Fibroblast of skin of left biceps (primary cell): ENCODE measurements around the gene PGLYRP4.

Source experiments
- DNase-seq, 2 experiments: peaks; one replicate each; pipeline ENCODE4 v3.0.0-alpha.2; 2013; ENCODE audit warnings: low read depth in 2 of 2

PGLYRP4 gene

DNA sequence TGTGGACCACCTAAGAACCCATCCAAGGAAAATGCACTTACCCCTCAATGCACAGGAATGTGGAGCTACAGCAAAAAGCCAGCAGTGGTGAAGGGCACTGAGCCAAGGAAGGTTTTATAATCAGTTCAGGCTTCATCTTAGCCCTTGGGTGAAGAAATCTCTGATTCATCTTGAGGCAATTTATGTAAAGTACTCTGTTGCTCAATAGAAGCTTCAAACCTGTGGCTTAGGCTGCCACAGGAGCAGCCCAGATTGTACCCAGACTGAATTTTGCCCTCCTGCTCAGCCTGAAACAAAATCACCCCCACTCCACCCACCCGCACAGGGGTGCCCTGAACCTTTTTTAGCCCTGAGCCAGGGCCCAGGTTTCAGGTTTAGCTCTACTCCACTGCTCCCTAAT, 26.9 kb upstream of the PGLYRP4 start, which contains the start of gene S100A12:
TSS of gene S100A12 (minus strand) at position 111 of the 400 bp plus-strand sequence. CDS start 1,029 bp downstream, outside the sequence.
- peak; percentile 53 to 58 for DNase-seq

DNA sequence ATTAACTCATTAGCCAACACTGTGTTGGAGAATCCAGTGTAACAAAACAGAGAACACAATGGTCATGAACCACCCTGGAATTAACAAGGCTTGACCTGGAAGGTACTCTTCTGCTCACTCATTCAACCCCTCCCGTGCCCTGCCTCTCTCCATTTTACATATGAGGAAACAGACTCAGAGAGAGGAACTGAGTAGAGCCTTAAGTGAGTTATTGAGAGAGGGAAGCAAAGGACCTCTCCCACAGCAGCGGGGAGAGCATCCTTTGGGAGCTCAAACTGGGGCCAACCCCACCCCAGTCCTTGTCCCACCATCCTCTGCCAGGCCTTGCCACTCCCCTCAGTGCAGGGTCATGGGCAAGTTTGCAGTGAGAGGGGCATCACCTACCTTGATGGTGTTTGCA, 25.4 kb upstream of the PGLYRP4 start:
- DNase-seq, result no peak

DNA sequence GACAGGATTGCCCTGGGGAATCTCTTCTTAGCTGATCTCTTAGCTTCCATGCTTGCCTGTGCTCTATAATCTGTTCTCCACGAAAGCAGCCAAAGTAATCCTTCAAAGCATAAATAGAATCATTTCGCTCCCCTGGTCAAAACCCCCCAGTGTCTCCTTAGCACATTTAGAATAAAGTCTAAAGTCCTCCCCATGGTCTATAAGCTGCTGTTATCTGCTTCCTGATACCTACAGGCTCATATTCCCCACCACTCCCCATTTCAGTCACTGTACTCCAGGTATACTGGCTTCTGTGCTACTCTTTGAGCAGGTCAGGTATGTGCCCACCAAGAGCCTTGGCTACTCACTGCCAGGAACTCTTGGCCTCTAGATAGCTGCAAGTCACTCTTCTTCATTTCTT, 23.9 kb upstream of the PGLYRP4 start:
- DNase-seq, result no peak

DNA sequence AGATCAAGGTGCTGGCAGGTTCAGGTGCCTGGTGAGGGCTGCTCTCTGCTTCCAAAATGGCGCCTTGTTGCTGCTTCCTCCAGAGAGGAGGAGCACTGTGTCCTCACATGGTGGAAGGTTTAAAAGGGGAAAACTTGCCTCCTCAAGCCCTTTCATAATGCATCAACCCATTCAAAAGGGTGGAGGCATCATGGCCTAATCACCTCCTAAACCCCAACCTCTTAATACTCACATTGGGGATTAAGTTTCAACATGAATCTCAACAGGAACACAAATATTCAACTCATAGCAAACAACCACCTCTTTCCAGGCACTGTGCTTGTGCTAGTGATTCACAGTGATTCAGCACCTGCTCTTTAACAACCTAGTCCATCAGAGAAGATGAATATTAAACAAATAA, 22.6 kb upstream of the PGLYRP4 start:
- DNase-seq, result no peak

DNA sequence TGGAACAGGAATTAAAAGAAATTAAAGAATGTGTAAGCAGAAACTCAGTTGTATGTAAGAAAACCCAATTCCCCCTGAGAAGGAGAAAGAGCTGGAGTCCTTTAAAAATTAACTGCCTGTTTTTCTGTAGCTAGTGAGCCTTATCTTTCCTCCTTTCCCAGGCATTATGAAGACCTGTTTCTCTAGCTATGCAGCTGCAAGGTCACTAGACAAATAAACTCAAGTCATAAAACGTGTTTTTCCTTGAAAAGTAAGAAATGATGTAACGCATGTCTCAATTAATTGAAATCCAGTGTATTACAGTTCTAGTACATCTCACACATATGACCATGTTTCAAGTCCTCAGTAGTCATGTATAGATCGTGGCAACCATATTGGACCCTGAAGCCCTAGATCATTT, 21.5 kb upstream of the PGLYRP4 start:
- no peak for DNase-seq

DNA sequence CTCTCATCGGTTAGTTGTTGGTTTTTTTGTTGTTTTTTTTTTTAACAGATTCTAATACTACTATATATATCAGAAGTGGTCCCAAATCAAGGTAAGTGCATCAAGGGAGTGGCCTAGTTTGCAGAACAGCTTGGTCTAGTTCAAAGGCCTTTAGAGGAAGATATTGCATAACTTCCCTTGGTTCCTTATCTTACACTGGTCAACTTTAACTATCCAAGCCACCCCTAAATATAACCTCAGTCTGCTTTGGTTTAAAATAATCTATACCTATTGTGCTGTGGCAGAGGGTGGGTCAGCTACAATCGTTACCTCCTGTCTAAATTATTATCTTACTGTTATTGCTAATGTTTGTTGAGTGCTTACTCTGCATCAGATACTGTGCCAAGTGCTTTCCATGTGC, 19.9 kb upstream of the PGLYRP4 start:
- no peak for DNase-seq

DNA sequence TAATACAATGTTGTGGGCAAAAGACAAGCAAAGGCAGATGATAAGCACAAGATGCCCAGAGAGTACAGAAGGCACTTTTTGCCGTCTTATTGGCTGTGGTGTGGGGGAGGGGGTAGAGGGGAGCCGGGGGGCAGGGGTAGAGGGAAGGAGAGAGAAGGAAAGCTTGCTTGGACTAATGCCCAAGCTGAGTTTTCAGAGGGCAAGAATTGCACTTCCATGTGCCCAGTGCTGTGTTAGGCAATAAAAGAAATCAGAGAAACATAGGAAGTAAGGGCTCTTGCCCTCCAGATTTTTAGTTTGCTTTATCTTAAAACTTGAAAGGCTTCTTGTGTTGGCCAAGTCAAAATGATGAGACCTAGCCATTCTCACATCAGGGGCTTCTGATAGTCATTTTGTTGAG, 18.4 kb upstream of the PGLYRP4 start:
- DNase-seq, result no peak

DNA sequence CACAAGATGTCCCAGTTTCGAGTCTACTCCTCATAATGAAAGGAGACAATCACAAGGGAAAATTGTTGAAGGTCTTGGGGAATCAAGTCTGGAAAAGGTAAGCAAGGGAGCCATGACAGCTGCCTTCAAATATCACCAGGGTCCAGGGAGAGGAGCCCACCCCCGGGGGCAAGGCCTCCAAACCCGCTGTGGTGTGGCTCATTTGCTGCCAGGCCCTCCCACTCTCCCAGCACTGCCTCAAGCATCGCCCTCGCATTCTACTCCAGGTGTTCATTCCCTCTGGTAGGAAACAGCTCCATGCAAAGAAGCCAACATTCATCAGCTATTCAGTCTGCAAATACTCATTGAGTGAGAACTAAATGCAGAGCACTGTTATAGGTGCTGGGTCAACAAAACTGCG, 17.6 kb upstream of the PGLYRP4 start:
- no peak for DNase-seq

DNA sequence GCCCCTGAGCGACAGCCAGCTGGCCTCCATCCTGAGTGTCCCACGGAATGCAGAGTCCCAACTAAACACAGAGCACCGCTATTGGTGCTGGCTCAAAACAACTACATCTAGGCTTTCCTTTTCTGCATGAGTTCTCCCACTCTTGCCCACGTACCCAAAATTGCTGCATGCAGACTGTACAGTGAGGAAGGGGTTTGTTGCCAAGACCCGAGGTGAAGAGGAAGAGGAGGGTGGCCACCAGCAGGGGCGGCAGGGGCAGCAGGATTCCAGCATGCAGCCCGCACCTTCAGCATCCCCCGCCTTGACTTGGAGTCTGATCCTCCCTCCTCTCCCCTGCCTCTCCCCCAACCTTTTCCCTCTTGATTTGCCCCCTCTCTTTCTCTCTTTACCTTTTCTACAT, 17.1 kb upstream of the PGLYRP4 start:
- DNase-seq, result no peak

DNA sequence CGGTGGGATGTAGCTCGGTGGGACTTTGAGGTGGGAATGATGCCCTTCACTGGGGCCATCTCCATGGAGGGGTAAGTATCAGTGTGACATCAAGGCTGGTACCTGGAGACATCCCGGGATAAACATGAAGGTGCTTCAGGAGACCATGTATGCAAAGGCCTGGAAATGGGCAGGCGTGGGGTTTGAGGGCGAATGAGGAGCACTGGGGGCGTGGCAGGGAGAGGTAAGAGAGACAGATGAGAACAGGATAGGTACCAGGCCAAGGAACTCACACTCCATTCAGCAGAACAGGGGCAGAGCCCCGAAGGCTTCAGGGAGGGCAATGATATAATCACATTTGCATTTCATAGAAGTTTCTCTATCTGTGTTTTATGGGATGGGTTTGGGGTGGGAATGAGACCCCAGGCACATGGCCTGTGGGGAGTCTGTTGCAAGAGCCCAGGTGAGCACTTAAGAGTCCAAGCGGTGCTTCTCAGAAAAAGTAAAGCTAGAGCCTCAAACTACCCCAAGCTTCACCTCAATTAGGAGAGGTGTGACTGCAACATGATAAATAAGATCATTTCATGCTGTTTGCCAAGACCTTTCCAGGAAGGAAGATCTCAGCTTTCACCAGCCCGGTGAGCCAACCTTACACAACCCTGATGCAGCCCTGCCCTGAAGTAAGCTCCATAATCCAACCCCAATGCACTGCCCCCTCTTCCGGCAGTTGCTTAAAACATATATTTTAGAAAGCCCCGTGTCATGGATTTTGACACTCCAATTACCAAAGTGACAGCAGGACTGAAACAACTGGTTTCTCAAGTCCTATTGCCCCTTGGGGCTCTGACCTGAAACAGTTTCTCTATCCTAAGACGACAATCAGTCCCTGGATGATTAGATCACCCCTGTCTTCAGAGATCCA, 16.4 kb upstream of the PGLYRP4 start:
- no peak for DNase-seq

DNA sequence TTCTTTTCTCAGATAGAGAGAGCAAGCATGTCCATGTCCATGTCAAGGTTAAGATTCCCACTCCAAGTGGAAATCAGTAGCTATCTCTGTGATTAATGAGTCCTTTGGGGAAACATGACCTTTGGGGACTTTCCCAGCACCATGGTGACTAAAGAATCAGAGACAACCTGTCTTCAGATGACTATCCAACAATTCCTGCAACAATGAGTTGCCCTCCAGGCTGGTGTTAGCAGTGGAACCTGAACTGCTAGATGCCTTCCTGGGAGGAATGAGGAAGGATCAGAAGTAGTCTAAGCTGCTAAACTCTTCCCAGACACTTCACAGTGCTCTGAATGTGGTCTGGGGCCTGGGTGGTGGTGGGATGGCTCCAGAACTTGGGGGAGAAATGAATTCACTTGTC, 15.5 kb upstream of the PGLYRP4 start:
- no peak for DNase-seq

DNA sequence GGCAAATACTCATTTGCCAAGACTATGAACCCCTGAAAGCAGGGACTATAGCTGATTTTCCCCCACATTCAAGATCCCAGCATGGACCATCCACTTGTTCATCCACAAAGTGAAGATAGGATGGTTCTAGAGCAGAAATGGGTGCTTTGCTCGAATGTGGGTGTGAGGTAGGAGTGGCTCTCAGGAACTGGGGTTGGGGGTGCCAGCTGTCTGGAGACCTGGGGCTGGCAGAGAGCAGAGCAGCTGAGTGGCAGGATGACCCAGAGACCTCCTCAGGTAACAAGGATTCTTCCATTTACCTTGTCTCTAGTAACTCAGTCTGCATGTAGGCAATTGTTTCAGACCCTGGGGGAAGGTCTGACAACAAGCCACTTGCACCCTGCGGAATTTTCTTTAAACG, 15.0 kb upstream of the PGLYRP4 start:
- DNase-seq, result no peak

DNA sequence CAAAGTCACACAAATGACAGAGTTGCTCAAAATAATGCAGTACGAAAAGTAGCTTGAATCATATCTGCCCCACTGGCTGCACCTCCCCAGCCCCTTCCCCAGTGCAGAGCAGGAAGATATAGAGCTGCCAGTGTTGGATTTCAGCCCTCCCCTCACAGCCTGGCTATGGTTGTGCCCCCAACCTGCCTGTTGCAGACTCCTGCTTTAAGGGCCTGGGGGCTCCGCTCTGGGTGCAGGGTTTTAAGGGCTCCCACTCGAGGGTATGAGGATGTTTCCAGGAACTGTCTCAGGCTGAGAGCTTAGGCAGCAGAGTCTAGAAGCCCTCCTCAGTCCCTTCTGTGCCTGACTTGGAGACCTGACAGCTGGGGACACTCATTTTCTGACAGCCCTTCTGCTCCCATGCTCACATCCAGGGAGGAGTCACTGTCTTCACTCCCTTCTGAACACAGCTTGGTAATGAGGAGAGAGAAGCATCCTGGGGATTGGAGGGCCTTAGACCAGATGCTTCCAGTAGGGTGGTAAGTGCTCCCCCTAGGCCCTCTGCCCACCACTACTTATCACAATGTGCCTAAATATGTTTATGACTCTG, 13.6 kb upstream of the PGLYRP4 start:
- DNase-seq, result no peak

DNA sequence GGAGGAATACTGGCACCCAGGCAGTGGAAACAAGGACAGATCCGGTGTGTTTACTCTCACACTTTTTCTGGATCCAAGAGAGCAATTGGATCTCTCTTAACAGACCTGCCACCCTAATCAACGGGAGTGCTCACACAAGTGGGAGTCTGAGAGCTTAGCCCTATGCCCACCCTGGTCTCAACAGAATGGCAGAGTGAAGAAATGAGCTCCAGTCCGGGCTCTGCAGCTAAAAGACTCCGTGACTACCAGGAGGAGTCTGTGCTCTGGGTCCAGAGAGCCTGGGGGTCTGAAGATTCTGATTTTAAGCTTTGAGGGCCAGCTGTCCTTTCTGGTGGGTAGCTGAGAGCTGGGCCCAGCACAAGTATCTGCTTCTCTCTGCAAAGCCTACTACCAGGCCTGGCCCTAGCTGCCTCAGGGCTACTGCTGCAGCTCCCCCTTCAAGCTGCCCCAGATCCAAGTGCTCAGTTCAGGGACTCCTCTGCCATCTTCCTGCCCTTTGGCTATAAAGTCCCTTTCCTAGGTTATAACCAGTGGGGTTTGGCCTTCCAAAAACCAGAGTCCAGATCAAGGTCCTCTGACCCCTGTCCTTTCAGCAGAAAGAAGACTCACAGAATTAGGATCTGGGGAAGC, 13.0 kb upstream of the PGLYRP4 start:
- DNase-seq, result no peak

DNA sequence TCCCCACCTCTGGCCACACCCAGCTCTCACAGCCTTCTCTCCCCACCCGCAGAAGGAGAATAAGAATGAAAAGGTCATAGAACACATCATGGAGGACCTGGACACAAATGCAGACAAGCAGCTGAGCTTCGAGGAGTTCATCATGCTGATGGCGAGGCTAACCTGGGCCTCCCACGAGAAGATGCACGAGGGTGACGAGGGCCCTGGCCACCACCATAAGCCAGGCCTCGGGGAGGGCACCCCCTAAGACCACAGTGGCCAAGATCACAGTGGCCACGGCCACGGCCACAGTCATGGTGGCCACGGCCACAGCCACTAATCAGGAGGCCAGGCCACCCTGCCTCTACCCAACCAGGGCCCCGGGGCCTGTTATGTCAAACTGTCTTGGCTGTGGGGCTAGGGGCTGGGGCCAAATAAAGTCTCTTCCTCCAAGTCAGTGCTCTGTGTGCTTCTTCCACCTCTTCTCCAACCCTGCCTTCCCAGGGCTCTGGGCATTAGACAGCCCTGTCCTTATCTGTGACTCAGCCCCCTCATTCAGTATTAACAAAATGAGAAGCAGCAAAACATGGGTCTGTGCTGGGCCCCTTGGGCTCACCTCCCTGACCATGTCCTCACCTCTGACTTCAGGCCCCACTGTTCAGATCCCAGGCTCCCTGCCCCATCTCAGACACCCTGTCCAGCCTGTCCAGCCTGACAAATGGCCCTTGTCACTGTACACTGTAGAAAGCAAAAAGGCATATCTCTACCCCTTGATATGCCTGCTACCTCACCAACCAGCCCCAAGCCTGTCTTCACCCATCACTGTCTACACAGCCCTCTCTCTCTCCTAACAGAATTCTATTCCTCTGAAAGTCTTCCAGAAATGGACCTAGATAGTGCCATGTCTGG, 12.2 kb upstream of the PGLYRP4 start:
- no peak for DNase-seq

DNA sequence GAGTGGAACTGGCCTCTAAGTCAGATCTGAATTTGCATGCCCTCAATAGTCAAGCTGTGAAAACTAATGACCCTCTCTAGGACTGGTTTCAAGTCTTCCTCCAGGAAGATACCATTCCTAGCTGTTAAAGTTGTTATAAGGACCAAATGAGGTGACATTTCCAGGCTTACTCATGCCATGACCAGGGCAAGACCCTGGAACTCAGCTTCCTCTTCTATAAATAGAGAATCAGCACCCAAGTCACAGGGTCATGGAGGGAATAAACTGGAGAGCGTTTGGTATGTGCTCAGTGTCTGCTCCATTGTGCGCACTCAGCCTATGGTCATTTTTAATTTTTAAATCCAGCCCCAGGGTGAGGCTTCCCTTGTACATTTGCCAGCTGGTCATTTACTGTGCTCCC, 11.5 kb upstream of the PGLYRP4 start:
- no peak for DNase-seq

DNA sequence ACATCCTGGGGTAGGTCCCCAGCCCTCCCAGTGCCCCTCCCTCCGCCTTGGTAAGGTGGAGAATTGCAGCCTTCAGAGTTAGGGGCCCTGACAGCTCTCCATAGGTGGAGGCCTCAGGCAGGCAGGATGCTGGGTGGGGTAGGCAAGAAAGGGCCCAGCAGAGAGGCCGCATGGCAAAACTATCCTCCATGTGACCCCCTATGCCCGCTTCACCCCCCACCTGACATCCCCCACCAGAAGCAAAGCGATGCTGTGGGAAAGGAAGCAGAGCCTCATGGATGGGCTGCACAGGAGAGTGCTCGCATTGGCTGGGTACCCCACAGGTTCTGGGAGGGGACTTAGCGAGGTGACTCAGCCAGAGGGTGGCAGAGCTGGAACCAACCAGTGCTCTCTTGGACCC, 10.6 kb upstream of the PGLYRP4 start:
- DNase-seq, result no peak

DNA sequence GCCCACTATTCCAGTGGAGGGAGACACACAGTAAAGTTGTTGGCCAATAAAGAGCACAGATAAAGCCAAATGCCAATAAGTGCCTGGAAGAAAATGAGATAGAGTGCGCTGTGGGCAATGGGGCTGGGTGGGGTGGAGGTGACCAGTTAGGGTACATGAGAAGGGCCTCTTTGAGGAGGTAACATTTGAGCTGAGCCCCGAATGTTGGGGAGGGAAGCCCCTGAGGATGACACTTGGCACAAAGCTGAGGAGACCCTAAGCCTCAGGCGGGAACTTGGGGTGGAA, 10.0 kb upstream of the PGLYRP4 start:
- DNase-seq, result no peak

DNA sequence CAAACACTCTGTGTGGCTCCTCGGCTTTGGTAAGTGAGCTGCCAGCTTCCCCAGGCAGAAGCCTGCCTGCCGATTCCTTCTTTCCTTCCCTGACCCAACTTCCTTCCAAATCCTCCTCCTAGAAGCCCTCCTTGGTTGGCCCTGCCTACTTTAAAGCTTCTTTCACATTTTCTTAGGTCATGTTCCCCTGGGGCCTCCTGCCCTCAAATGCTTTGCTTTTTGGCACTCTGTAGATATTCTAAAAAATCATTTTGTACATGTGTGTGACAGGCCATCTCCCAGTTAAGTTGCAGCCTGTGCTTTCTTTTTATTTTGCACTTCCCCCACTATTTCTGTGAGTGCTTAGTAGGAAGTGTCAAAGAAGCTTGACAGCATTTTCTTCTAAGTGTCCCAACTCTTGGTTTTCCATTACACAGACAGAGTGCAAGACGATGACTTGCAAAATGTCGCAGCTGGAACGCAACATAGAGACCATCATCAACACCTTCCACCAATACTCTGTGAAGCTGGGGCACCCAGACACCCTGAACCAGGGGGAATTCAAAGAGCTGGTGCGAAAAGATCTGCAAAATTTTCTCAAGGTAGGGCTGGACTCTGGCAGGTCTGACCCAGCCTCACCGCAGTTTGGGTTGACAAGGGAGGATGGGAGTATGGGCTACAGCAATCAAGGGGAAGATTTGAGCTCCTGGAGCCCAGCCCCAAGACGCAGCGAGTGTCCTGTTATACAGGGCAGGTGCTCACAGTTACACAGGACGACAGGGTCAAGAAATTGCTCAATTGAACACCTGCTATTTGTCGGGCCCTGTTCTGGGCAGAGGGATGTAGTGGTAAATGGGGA, 9.4 kb upstream of the PGLYRP4 start, which contains the start of gene S100A9:
TSS of gene S100A9 (plus strand) at position 2 of the 838 bp plus-strand sequence. CDS start at position 432, 430 bp downstream.
- no peak for DNase-seq

DNA sequence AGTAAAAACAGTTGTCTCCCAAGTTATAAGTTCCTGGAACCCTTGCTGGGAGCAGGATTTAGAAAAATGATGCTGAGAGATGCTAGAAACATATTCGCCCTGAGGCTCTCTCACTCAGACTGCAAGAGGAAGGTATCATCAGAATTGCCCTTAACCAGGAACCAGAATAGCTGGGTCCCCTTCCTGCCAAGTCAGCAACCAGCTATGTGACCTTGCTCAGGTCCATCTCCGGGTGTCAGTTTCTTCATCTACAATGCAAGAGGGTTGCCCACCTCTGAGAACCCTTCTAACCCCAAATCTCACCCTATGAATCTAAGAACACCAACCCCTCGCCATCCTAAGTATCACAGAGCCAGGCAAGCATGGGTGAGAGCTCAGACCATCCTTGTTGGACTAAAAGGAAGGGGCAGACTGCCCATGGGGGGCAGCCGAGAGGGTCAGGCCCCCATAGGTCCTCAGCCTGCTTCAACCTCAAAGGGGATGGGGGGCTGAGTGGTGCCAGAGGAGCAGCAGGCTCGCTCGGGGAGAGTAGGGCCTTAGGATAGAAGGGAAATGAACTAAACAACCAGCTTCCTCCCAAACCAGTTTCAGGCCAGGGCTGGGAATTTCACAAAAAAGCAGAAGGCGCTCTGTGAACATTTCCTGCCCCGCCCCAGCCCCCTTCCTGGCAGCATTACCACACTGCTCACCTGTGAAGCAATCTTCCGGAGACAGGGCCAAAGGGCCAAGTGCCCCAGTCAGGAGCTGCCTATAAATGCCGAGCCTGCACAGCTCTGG, 8.6 kb upstream of the PGLYRP4 start:
- DNase-seq, result no peak
